ENCODE results near the gene SDCCAG8. TPM values are rescaled to one million over a fixed set of nuclear protein-coding genes. Genes with fewer than 3 reads are reported as not detected.

The SDCCAG8 gene
- total RNA-seq, 4 donors from 2014 or later, result 17.5 to 37.6 (median 21.7) TPM

DNA sequence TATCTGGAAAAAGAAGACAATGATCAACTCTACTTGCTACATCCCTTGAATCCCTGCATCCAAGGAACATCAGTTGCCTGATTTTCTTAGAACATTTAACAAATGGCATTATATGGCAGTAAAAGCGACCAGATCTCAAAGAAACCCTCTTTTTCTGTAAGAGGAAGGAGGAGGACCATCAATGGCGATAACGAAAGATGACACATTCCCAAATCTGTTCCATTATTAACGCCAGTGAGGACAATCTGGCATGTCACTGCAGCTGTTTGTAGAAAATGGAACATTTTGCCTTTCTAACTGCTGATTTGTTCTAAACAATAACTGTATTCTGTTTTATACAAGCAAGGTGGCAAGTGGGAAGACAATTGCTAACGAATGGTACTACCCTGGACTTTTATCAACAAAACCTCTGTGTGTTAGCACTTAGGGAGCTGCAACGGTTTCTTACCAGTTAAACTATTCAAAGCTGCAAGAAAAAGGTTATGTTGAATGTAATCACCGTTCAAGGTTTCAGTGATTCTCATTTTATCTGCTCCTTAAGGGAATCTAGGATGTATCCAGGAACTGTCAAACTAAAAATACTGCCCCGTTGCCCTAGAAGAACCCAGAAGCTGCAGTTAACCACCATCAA, 251.9 kb downstream of the SDCCAG8 start:
- WGBS, 2 donors, result 82 to 89% methylated on average over 8 of the region's 8 CpGs
- intact Hi-C loops (cut with DNase I), result no loop called here
- no peaks in the 10 kb centered on the region for H3K27me3 ChIP-seq
- DNase-seq, result no peak
- TF ChIP-seq, protein P1, sequence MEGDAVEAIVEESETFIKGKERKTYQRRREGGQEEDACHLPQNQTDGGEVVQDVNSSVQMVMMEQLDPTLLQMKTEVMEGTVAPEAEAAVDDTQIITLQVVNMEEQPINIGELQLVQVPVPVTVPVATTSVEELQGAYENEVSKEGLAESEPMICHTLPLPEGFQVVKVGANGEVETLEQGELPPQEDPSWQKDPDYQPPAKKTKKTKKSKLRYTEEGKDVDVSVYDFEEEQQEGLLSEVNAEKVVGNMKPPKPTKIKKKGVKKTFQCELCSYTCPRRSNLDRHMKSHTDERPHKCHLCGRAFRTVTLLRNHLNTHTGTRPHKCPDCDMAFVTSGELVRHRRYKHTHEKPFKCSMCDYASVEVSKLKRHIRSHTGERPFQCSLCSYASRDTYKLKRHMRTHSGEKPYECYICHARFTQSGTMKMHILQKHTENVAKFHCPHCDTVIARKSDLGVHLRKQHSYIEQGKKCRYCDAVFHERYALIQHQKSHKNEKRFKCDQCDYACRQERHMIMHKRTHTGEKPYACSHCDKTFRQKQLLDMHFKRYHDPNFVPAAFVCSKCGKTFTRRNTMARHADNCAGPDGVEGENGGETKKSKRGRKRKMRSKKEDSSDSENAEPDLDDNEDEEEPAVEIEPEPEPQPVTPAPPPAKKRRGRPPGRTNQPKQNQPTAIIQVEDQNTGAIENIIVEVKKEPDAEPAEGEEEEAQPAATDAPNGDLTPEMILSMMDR (IDR thresholded peaks at IDR 0.05), result no peak
- TF ChIP-seq POLR2A (IDR thresholded peaks at IDR 0.05), result no peak
- H3K9me3 ChIP-seq, result no peaks in the 10 kb centered on the region
- no peak overlapping the region for H3K27ac ChIP-seq
- H3K4me1 ChIP-seq, result no peaks in the 10 kb centered on the region
- H3K4me3 ChIP-seq, result no peak overlapping the region
- H3K36me3 ChIP-seq, result peaks cover 0 to 22% (median 0%) of the 10 kb centered on the region in 3 donors

DNA sequence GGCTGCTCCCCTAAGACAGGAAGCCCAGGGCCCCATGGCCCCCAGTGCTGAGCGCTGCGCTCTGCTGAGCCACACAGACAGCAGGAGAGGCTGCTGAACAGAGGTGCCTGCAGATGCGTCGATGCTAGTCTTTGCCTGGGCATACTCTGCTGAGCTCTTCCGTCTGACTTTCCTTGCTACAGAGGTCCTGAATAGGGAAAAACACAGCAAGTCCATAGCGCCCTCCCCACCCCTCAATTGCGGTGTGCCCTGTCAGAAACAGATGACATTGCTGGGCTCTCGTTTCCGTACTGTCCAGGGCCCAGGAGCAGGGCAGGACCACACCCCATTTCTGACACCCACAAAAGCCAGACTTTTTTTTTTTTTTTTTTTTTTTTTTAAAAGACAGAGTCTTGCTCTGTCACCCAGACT, 252.5 kb downstream of the SDCCAG8 start:
- Histone ChIP-seq H3K4me1 (no peaks in the 10 kb centered on the region), H3K9me3 (no peaks in the 10 kb centered on the region), H3K4me3 (no peak overlapping the region), H3K27me3 (no peaks in the 10 kb centered on the region), H3K36me3 (peaks cover 0 to 22% (median 0%) of the 10 kb centered on the region in 3 donors), H3K27ac (no peak overlapping the region)
- WGBS, 2 donors, result 74 to 91% methylated on average over 9 of the region's 9 CpGs
- intact Hi-C loops (cut with DNase I), result no loop called here
- TF ChIP-seq, protein P1 (IDR thresholded peaks at IDR 0.05), result no peak
- no peak for TF ChIP-seq POLR2A (IDR thresholded peaks at IDR 0.05)
- no peak for DNase-seq

DNA sequence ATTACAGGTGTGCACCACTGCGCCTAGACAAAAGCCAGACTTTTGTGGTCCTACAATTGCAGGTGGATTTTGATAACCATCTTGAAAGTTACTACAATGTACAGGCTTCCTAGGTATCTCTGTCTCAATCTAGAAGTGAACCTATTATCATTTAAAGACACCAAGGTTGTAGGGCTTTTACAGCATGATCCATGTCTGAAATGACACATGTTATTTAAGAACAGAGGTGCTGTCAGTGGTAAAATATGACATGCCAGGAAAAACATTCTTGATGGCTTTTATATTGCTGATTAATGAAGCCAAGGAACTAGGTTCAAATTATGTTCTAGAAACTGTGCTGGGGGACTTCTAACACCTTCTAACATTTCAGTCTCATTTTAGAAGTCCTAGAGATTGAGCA, 253.1 kb downstream of the SDCCAG8 start:
- Histone ChIP-seq H3K27me3 (no peaks in the 10 kb centered on the region), H3K9me3 (no peaks in the 10 kb centered on the region), H3K4me1 (no peaks in the 10 kb centered on the region), H3K27ac (no peak overlapping the region), H3K36me3 (peaks cover 0 to 22% (median 0%) of the 10 kb centered on the region in 3 donors), H3K4me3 (no peak overlapping the region)
- DNase-seq, result no peak
- intact Hi-C loops (cut with DNase I), result no loop called here
- WGBS, 2 donors, result 92 to 100% methylated on average over 1 of the region's 1 CpG
- TF ChIP-seq, protein P1 (IDR thresholded peaks at IDR 0.05), result no peak
- TF ChIP-seq POLR2A (IDR thresholded peaks at IDR 0.05), result no peak

DNA sequence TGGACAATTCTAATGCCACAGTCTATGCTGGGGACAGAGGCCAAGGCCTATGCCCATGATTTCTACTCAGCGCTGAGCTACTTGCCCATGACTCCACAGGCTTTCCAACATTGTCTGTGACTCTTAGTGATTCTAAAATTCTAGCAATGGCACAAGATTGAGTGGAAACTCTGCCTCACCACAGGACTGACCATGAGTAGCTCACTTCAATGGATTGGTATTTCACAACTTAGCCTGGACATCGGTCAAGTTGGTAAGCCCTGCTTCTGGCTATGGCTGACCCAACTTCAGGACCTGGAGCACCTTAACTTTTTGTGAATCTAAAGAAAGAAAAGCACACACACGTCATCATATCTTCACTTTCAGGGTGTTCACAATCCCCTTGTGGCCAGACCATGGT, 255.1 kb downstream of the SDCCAG8 start:
- Histone ChIP-seq H3K4me1 (no peaks in the 10 kb centered on the region), H3K27ac (no peak overlapping the region), H3K9me3 (no peaks in the 10 kb centered on the region), H3K4me3 (no peak overlapping the region), H3K36me3 (peaks cover 0 to 18% (median 0%) of the 10 kb centered on the region in 3 donors), H3K27me3 (no peaks in the 10 kb centered on the region)
- no peak for TF ChIP-seq POLR2A (IDR thresholded peaks at IDR 0.05)
- TF ChIP-seq, protein P1 (IDR thresholded peaks at IDR 0.05), result no peak
- intact Hi-C loops (cut with DNase I), result no loop called here
- WGBS, 2 donors, result 83 to 89% methylated on average over 3 of the region's 3 CpGs
- DNase-seq, result no peak

DNA sequence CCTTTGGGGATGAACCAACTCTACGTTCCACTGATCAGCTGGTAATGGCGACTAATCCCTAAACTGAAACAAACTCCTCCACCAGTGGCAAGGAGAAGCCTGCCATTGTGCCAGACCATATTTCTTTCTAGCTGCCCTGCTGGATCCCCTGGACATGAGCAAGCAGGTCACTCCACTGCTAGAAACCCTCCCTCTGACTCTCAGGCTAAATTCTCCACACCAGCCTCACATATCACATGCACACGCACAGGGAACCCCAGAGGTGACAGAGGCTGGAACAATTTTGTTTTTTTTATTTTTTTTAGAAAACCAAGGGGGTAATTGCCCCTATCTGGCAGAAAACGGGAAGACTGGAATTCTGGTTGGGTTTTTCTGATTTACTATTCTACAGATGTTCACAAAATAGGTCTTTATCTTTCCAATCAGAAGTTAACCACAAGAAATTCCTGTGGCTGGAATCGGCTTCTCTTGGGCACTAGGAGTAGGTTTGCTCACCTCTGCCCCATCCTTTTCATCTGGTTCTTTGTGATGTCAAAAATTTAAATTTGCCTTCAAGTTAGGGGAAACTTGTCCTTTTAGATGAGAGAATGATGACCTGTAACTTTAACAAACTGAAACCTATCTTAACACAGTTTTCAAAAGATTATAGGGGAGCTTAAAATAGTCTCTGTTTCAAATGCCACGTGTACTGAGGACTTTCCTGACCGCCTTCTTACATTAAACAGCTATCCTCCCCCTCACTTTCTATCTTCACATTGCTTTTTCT, 258.1 kb downstream of the SDCCAG8 start:
- H3K9me3 ChIP-seq, result peaks cover 0 to 5% (median 0%) of the 10 kb centered on the region in 3 donors
- WGBS, 2 donors, result 71 to 79% methylated on average over 7 of the region's 7 CpGs
- no peak overlapping the region for H3K27ac ChIP-seq
- peaks cover 0 to 18% (median 0%) of the 10 kb centered on the region in 3 donors for H3K36me3 ChIP-seq
- no peaks in the 10 kb centered on the region for H3K4me1 ChIP-seq
- TF ChIP-seq POLR2A (IDR thresholded peaks at IDR 0.05), result no peak
- TF ChIP-seq, protein P1 (IDR thresholded peaks at IDR 0.05), result no peak
- DNase-seq, result no peak
- intact Hi-C loops (cut with DNase I), result no loop called here
- H3K4me3 ChIP-seq, result no peak overlapping the region
- H3K27me3 ChIP-seq, result no peaks in the 10 kb centered on the region

Measured in esophagus squamous epithelium (tissue), 5 donors.